CD4-positive, alpha-beta T cell treated with Interleukin-2 at 100 ng/mL for 4 hours (primary cell): ENCODE results near the gene XPO6.

Experiments used
- DNase-seq: peaks from one replicate; pipeline ENCODE4 v3.0.0-alpha.2; 2020; ENCODE audit warnings: low spot score

XPO6 gene

GRCh38 chr16:28184625-28185024 lies 27.1 kb downstream of the XPO6 start:
- no peak for DNase-seq

DNA sequence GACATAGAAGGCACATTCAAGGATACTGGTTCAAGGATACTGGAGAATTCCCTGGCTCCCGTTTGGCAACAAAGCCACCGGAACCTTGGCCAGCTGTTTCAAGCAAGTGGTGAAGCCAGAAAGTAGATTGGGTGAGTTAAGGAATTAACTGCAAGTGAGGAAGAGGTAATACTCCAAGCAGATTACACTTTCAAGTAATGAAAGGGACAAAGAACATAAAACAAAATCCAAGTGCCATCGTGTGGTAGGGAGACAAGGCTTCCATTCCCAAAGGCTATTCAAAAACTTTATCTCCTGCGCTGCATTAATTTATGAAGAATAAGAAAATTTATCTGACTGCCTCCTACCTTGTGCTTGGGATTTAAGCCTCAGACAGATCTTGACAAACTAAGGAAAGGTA lies 27.8 kb downstream of the XPO6 start:
- DNase-seq: no peak

DNA sequence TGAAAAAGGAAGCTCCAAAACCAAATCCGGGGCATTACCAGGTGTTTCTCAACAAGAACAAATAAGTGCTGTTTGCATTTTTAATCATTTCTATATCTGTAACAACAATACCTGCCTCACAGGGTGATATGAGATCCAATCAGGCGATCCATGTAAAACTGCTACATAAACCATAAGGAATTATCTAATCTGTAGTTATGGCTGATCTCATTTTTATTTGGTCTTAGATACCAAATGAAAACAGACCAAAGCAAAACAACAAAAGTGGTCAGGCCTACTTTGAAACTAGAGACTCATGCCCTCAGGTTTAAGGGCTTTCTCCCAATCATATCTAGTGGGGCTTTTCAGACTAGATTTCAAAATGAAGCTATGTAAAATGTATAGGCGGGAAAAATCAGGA lies 28.3 kb downstream of the XPO6 start:
- no peak for DNase-seq

GRCh38 chr16:28182801-28183200 lies 29.0 kb downstream of the XPO6 start:
- no peak for DNase-seq

GRCh38 chr16:28182183-28182582 lies 29.6 kb downstream of the XPO6 start:
- DNase-seq: peak; percentile 53

- DNase-seq: no peak
These were observed 30.2 kb downstream of the XPO6 start for GRCh38 chr16:28181515-28181914.

GRCh38 chr16:28180655-28181460 lies 30.9 kb downstream of the XPO6 start:
- DNase-seq: peak; percentile 22

GRCh38 chr16:28179354-28179753 lies 32.4 kb downstream of the XPO6 start:
- peak; percentile 32 for DNase-seq

- DNase-seq: no peak
These were observed 36.0 kb downstream of the XPO6 start for GRCh38 chr16:28175715-28176114.

DNA sequence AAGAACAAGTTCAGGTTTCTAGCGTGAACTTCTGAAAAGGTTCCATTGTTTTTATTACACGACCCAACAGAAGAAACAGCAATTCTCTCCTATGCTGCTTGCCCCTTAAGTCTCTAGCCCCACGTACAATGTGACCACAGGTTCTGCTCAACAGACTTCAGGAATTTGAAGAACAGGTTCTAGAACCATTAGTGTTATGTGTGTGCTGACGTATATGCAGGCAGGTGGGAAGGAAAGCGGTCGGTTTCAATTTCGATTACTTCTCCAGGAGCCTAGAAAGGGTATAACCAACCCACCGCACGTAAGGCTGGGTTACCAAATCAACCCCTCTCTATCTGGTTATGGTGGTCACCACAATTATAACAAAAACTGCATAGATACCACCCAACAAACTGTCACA lies 39.4 kb downstream of the XPO6 start:
- no peak for DNase-seq

GRCh38 chr16:28171816-28172215 lies 39.9 kb downstream of the XPO6 start:
- DNase-seq: no peak

- DNase-seq: peak; percentile 69
These were observed 42.7 kb downstream of the XPO6 start for GRCh38 chr16:28168991-28169554.

DNA sequence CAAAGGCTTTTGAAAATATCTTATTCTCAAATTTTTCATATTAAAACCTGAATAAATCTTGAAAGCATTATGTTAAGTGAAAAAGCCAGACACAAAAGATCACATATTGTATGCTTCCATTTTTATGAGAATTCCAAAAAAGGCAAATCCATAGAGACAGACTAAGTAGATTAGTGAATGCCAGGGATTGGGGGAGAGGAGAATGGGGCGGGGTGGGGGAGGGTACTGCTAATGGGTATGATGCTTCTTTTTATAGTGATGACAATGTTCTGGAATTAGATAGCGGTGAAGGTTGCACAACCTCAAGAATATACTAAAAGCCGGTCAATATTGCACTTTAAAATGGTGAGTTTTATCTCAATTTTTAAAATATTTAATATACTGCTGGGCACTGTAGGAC lies 44.0 kb downstream of the XPO6 start:
- DNase-seq: no peak

DNA sequence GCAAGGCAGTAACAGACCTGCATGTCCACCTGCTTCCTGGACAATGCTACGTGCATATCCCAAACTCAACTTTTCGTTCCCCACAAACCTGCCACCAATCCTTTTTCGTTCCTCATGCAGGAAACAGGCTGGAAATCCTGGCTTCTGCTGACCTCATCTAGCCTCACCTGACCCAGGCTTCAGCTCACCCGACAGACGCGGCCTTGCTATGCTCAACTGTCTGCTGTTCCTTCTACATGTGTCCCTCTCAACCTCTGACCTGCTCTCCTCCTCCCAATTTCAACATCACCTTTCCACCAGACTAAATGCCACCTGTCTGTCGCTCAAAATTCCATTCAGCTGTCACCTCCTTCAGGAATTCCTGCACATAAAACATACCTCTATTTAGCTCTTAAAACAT lies 44.5 kb downstream of the XPO6 start:
- no peak for DNase-seq

- DNase-seq: peak; percentile 51
These were observed 45.2 kb downstream of the XPO6 start for GRCh38 chr16:28166394-28167208.

DNA sequence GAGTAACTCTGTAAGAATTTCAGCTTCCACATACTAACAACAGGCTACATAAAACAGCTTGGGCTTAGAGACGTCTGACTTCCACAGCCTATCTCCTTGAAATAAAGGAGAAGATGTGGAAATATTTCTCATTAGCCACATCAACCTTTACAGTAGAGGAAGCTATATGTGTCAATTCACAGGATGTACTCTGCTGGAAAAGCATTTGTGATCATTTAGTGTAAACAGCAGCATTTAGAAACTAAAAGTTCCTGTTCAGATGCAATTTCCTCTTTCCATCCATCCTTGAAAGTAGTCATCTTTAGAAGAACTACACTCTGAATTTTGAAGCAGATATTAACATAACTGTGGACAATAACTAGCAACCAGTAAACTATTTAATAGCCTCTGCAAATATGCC lies 46.2 kb downstream of the XPO6 start:
- DNase-seq: no peak

- DNase-seq: no peak
These were observed 47.6 kb downstream of the XPO6 start for GRCh38 chr16:28164140-28164539.

GRCh38 chr16:28163699-28164098 lies 48.1 kb downstream of the XPO6 start:
- no peak for DNase-seq

GRCh38 chr16:28162326-28162877 lies 49.4 kb downstream of the XPO6 start:
- no peak for DNase-seq

DNA sequence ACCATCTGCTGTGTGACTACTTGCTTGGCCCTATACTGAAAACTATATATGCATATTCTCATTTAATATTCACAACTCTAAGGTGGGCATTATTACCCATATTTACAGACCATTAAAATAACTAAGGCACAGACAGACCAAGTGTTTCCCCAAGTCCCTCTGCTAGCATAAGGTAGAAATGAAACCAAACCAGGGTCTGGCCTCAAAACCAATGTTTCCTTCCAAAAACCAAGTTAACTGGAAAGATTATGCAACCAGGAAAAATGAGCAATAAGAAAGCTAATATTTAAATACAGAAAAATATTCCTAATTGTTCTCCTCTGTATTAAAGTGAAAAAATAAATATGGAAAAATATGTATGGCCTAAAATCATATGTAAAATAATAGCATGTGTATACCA lies 50.1 kb downstream of the XPO6 start:
- DNase-seq: no peak

DNA sequence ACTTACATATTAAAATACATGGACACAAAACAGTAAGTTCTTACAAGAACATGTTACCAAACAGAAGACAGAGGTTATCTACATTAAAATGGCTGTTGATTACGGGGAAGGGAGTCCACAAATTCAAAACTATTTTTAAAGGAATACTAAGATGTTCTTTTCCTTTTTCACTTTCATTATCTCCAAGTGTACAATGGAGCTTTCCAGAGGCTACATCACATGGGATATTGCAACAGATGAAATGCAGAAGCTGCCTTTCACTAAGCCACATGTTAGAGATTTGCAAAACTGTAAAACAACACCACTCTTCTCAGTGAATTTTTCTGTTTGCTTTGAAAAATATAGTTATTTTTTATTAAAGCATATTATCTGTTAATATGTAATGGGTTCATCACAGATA lies 53.6 kb downstream of the XPO6 start:
- no peak for DNase-seq

DNA sequence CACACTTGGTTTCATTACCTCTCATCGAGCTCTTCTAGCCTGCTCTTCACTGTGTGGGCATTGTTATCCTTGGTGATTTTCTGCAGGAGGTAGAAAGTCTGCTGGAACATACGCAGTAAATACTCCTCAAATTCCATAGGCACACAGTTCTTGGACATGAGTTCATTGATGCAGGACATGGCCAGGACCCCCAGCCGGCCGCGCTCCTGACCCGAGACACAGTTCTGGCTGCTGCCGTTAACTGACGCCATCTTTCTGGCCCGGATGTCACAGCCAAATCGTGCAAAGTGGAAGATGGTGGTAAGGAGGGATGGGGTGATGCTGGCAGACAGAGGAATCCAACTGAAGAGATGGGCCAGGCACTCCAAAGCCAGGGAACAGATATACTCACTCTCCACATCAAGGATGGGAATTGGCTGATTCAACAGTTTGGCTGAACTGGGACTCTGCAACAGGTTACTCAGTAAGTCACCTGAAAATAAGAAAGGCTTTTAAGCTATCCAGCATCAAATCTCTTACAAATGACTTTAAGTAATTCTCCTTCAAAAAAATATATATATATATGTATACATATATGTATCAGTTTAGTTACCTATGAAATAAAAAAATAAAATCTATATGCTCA lies 55.6 kb downstream of the XPO6 start:
- DNase-seq: no peak
